ENCODE results near the gene CCDC71. TPM values are rescaled to one million over a fixed set of nuclear protein-coding genes. Genes with fewer than 3 reads are reported as not detected.

The CCDC71 gene
- total and polyA plus RNA-seq, 5 donors from 2014 or later: 0.76 to 12.9 (median 1.7) TPM

DNA sequence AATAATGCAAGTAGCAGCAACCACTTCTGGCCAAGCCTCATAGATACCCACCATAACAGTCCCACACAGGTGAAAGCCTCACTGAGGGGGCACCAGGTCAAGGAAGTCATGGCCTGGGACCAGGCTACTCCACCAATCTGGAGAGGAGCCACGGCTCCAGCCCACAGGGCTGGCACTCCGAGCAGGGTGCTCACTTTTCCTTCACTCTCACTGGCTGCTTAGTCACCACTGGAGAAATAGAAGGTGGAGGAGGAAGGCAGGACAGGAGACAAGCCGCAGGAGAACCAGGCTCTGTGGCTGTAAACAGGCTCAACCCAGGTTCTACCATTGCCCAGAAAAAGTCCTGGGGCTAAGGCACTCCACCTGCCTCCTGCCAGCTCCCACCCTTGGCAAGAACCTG lies 46.7 kb downstream of the CCDC71 start:
- Mint-ChIP-seq H3K27ac (peak overlapping the region in 1 of 3 donors; percentile 94), H3K9me3 (peaks cover 0 to 1% (median 0%) of the 10 kb centered on the region in 7 donors), H3K4me3 (peak overlapping the region; percentile 84 to 89 (median 88)), H3K36me3 (peaks cover 13% of the 10 kb centered on the region), H3K4me1 (peaks cover 0 to 22% (median 5%) of the 10 kb centered on the region in 4 donors), H3K27me3 (peaks cover 5% of the 10 kb centered on the region)
- no peak for ATAC-seq (ENCODE audit: low read depth in 2 of 2)
- peak overlapping the region; percentile 91 for H3K27ac ChIP-seq (ENCODE audit: insufficient read depth, low read length, poor library complexity, severe bottlenecking)
- peaks cover 26% of the 10 kb centered on the region for H3K4me1 ChIP-seq (ENCODE audit: control insufficient read depth, insufficient read depth, low read length, poor library complexity, severe bottlenecking)
- no peaks in the 10 kb centered on the region for H3K9me3 ChIP-seq (ENCODE audit: control insufficient read depth in 2 of 2, low read length in 2 of 2)
- peak overlapping the region; percentile 87 for H3K4me3 ChIP-seq (ENCODE audit: low read depth, low read length)
- peaks cover 44% of the 10 kb centered on the region for H3K36me3 ChIP-seq (ENCODE audit: control insufficient read depth, insufficient read depth, low read length)
- H3K27me3 ChIP-seq (ENCODE audit: control insufficient read depth, insufficient read depth, low read length): no peaks in the 10 kb centered on the region
- no peak for DNase-seq

GRCh38 chr3:49119036-49119435 lies 47.1 kb downstream of the CCDC71 start:
- Mint-ChIP-seq H3K9me3 (peaks cover 0 to 1% (median 0%) of the 10 kb centered on the region in 7 donors), H3K4me3 (peak overlapping the region in 3 of 4 donors; percentile 88 to 89 (median 89)), H3K4me1 (peaks cover 0 to 22% (median 5%) of the 10 kb centered on the region in 4 donors), H3K27me3 (peaks cover 5% of the 10 kb centered on the region), H3K36me3 (peaks cover 14% of the 10 kb centered on the region), H3K27ac (peak overlapping the region in 1 of 3 donors; percentile 94)
- Histone ChIP-seq H3K9me3 (ENCODE audit: control insufficient read depth in 2 of 2, low read length in 2 of 2) (no peaks in the 10 kb centered on the region), H3K27me3 (ENCODE audit: control insufficient read depth, insufficient read depth, low read length) (no peaks in the 10 kb centered on the region), H3K4me1 (ENCODE audit: control insufficient read depth, insufficient read depth, low read length, poor library complexity, severe bottlenecking) (peaks cover 26% of the 10 kb centered on the region), H3K36me3 (ENCODE audit: control insufficient read depth, insufficient read depth, low read length) (peaks cover 48% of the 10 kb centered on the region), H3K27ac (ENCODE audit: insufficient read depth, low read length, poor library complexity, severe bottlenecking) (no peak overlapping the region), H3K4me3 (ENCODE audit: low read depth, low read length) (peak overlapping the region; percentile 87)
- DNase-seq (no peak), ATAC-seq (ENCODE audit: low read depth in 2 of 2) (no peak)

Other genes starting within 250 kb of the CCDC71 start
- gene ARIH2, start 247.5 kb downstream of the CCDC71 start, total RNA-seq: 171 TPM
- gene ARIH2, start 247.5 kb downstream of the CCDC71 start, polyA plus RNA-seq: 100 to 1,000 TPM; 110 to 114 (median 112) TPM
- 39.2 TPM for gene P4HTM, start 176.1 kb downstream of the CCDC71 start, total RNA-seq
- gene P4HTM, start 176.1 kb downstream of the CCDC71 start, polyA plus RNA-seq: 10 to 100 TPM; 19.5 to 29.9 (median 24.4) TPM
- 208 TPM for gene WDR6, start 158.9 kb downstream of the CCDC71 start, total RNA-seq
- gene WDR6, start 158.9 kb downstream of the CCDC71 start, polyA plus RNA-seq: 100 to 1,000 TPM in 3 of 4 donors, 10 to 100 TPM in 1; 74.0 to 117 (median 112) TPM
- 22.2 TPM for gene DALRD3, start 147.8 kb downstream of the CCDC71 start, total RNA-seq
- 10 to 100 TPM; 30.0 to 40.8 (median 32.1) TPM for gene DALRD3, start 147.8 kb downstream of the CCDC71 start, polyA plus RNA-seq
- 57.8 TPM for gene NDUFAF3, start 144.2 kb downstream of the CCDC71 start, total RNA-seq
- 100 to 1,000 TPM; 155 to 179 (median 162) TPM for gene NDUFAF3, start 144.2 kb downstream of the CCDC71 start, polyA plus RNA-seq
- gene IMPDH2, start 136.9 kb downstream of the CCDC71 start, total RNA-seq: 78.4 TPM
- gene IMPDH2, start 136.9 kb downstream of the CCDC71 start, polyA plus RNA-seq: 10 to 100 TPM; 58.6 to 81.3 (median 73.0) TPM
- gene QRICH1, start 72.3 kb downstream of the CCDC71 start, total RNA-seq: 219 TPM
- 10 to 100 TPM; 20.0 to 26.8 (median 24.1) TPM for gene QRICH1, start 72.3 kb downstream of the CCDC71 start, polyA plus RNA-seq
- 224 TPM for gene QARS1, start 61.6 kb downstream of the CCDC71 start, total RNA-seq
- gene QARS1, start 61.6 kb downstream of the CCDC71 start, polyA plus RNA-seq: 100 to 1,000 TPM; 102 to 157 (median 132) TPM
- 57.8 TPM for gene USP19, start 45.5 kb downstream of the CCDC71 start, total RNA-seq
- gene USP19, start 45.5 kb downstream of the CCDC71 start, polyA plus RNA-seq: 10 to 100 TPM; 23.4 to 29.2 (median 25.4) TPM
- 1.4 TPM for gene LAMB2, start 33.3 kb downstream of the CCDC71 start, total RNA-seq
- under 1 TPM in 1 of 4 donors, not detected in 3; 0.57 TPM for gene LAMB2, start 33.3 kb downstream of the CCDC71 start, polyA plus RNA-seq
- gene KLHDC8B, start 5.3 kb upstream of the CCDC71 start, total RNA-seq: 0.72 TPM
- gene KLHDC8B, start 5.3 kb upstream of the CCDC71 start, polyA plus RNA-seq: 1 to 10 TPM in 1 of 4 donors, under 1 TPM in 3; 0.32 to 2.6 (median 0.76) TPM
- gene C3orf62, start 110.9 kb upstream of the CCDC71 start, total RNA-seq: 12.4 TPM
- 1 to 10 TPM in 1 of 4 donors, under 1 TPM in 3; 0.56 to 1.1 (median 0.75) TPM for gene C3orf62, start 110.9 kb upstream of the CCDC71 start, polyA plus RNA-seq
- gene USP4, start 173.7 kb upstream of the CCDC71 start, total RNA-seq: 122 TPM
- 10 to 100 TPM; 58.2 to 64.7 (median 59.3) TPM for gene USP4, start 173.7 kb upstream of the CCDC71 start, polyA plus RNA-seq
- 74.1 TPM for gene GPX1, start 192.0 kb upstream of the CCDC71 start, total RNA-seq
- 100 to 1,000 TPM; 238 to 304 (median 244) TPM for gene GPX1, start 192.0 kb upstream of the CCDC71 start, polyA plus RNA-seq
- 319 TPM for gene RHOA, start 245.6 kb upstream of the CCDC71 start, total RNA-seq
- gene RHOA, start 245.6 kb upstream of the CCDC71 start, polyA plus RNA-seq: 100 to 1,000 TPM; 602 to 818 (median 680) TPM
- gene TCTA, start 246.1 kb upstream of the CCDC71 start, total RNA-seq: 27.6 TPM
- gene TCTA, start 246.1 kb upstream of the CCDC71 start, polyA plus RNA-seq: 10 to 100 TPM; 33.5 to 39.7 (median 34.1) TPM